ENCODE data around the gene DMRT1. TPM values are rescaled to one million over a fixed set of nuclear protein-coding genes. Genes with fewer than 3 reads are reported as not detected.

Gene DMRT1
- total RNA-seq, 1 donor from 2014 or later = not detected

- DNase-seq (ENCODE audit: low spot score) = no peak
These were observed 128.9 kb downstream of the DMRT1 start for GRCh38 chr9:970151-970996.

- no peak for DNase-seq (ENCODE audit: low spot score)
These were observed 130.5 kb downstream of the DMRT1 start for GRCh38 chr9:971901-972500.

GRCh38 chr9:972501-973294 lies 131.2 kb downstream of the DMRT1 start:
- DNase-seq (ENCODE audit: low spot score) = no peak

GRCh38 chr9:973295-973834 lies 131.9 kb downstream of the DMRT1 start:
- no peak for DNase-seq (ENCODE audit: low spot score)

- no peak for DNase-seq (ENCODE audit: low spot score)
These were observed 132.8 kb downstream of the DMRT1 start for GRCh38 chr9:974031-974995.

- no peak for DNase-seq (ENCODE audit: low spot score)
These were observed 133.7 kb downstream of the DMRT1 start for GRCh38 chr9:974996-975739.

GRCh38 chr9:975740-976257 lies 134.3 kb downstream of the DMRT1 start:
- no peak for DNase-seq (ENCODE audit: low spot score)

GRCh38 chr9:976258-976942 lies 134.9 kb downstream of the DMRT1 start, which contains the start of gene DMRT3:
DMRT3 (plus strand) TSS chr9:976655; CDS start chr9:977002, 347 bp downstream.
- DNase-seq (ENCODE audit: low spot score) = no peak

GRCh38 chr9:976943-977837 lies 135.7 kb downstream of the DMRT1 start:
- no peak for DNase-seq (ENCODE audit: low spot score)

- no peak for DNase-seq (ENCODE audit: low spot score)
These were observed 136.6 kb downstream of the DMRT1 start for GRCh38 chr9:977838-978830.

GRCh38 chr9:979983-980382 lies 138.5 kb downstream of the DMRT1 start:
- no peak for DNase-seq (ENCODE audit: low spot score)

GRCh38 chr9:980640-981039 lies 139.1 kb downstream of the DMRT1 start:
- no peak for DNase-seq (ENCODE audit: low spot score)

GRCh38 chr9:981491-981898 lies 140.0 kb downstream of the DMRT1 start:
- no peak for DNase-seq (ENCODE audit: low spot score)

- no peak for DNase-seq (ENCODE audit: low spot score)
These were observed 141.1 kb downstream of the DMRT1 start for GRCh38 chr9:982394-983230.

GRCh38 chr9:994005-994404 lies 152.5 kb downstream of the DMRT1 start:
- DNase-seq (ENCODE audit: low spot score) = no peak

- DNase-seq (ENCODE audit: low spot score) = no peak
These were observed 153.7 kb downstream of the DMRT1 start for GRCh38 chr9:995192-995591.

All from mesenteric fat pad (tissue), 1 donor.